ENCODE results near the gene CLIC5. TPM values are rescaled to one million over a fixed set of nuclear protein-coding genes. Genes with fewer than 3 reads are reported as not detected.

The CLIC5 gene
- total and polyA plus RNA-seq, 2 of the 8 experiments (the other 6 are each of a cell fraction or from before 2014, with no cell fraction given) = 0.12 to 0.15 TPM

- TF ChIP-seq CTBP2 (IDR thresholded peaks at IDR 0.05; ENCODE audit: borderline replicate concordance, insufficient read depth, insufficient read length, low read length) (no peak), HDAC6 (IDR thresholded peaks at IDR 0.05; ENCODE audit: low read depth, low read length) (no peak), BCL11A (IDR thresholded peaks at IDR 0.05; ENCODE audit: low read depth in 2 of 2, low read length in 2 of 2) (no peak), JUND (IDR thresholded peaks at IDR 0.05; ENCODE audit: low read length) (0 out of 2 replicates have a peak, but pooled peaks have one; percentile 5), RFX5 (IDR thresholded peaks at IDR 0.05; ENCODE audit: borderline replicate concordance, low read depth, low read length) (no peak), CEBPB (IDR thresholded peaks at IDR 0.05; ENCODE audit: low read depth, low read length) (no peak), TCF12 (IDR thresholded peaks at IDR 0.05; ENCODE audit: low read depth, low read length) (no peak), TEAD4 (IDR thresholded peaks at IDR 0.05; ENCODE audit: low read depth, low read length) (no peak)
- TF ChIP-seq, protein P1, sequence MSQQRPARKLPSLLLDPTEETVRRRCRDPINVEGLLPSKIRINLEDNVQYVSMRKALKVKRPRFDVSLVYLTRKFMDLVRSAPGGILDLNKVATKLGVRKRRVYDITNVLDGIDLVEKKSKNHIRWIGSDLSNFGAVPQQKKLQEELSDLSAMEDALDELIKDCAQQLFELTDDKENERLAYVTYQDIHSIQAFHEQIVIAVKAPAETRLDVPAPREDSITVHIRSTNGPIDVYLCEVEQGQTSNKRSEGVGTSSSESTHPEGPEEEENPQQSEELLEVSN (IDR thresholded peaks at IDR 0.05) = peak; percentile 42; the same call in 1 of the 2 replicates
Measured at GRCh38 chr6:46042355-46042999, 26.8 kb upstream of the CLIC5 start (continued).

Data from H1 (cell line).